NCI-H226 (cell line): Measurements from ENCODE around the gene PSMD12.
"Not testable (repeated sequence)": the region's sequence is repeated elsewhere in the genome, so short reads cannot be mapped to it uniquely, and the experiment has no call there.

Experiments used
- DNase-seq: peaks from one replicate; pipeline ENCODE4 v3.0.0-alpha.2; 2015

Gene PSMD12

DNA sequence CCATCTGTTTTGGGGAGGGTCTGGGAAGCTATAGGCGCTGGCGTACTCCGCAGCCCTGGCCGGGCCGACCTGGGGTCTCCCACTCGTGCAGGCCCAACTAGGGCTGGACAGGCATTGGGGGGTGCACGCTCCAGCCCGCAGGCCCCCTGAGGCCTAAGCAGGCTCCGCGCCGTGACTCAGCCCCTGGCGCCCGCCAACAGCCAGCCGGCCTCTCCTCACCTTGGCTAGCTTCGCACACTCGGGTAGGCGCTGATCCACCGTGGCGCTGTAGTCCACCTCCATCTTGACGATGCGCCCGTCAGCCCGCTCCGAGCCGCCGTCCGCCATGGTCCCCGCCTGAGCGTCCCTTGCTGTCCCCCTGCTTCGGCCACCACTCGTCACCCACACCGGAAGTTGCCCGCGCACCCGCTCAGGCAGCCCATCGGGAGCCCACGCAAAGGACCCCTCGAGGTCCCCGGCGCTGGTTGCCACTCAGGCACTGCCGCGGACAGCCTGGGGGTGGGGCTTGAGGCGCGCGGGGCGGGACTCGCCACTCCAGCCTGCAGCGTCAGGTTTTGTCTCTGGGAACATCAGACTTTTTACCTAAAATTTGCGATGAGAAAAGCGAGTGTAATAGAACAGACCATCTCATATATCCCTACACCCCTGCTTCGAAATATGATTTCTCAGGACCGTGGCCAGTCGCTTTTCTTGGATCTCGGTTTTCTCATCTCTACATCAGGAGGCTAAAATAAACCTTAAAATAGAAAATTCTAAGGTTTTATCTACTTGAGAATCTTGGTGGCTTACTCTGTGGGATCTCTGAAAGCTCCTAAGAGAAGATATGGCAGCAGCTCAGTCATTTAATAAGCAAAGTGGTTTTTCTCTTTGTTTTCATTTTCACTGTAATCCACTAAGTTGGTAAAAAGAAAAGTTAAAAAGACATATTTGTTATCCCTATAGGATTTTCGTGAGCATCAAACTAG, at the start of gene PSMD12:
TSS of gene PSMD12 (minus strand) at position 385 of the 965 bp plus-strand sequence. CDS start at position 327, 58 bp downstream.
- DNase-seq: peak; percentile 76

- no peak for DNase-seq
These were observed 48.9 kb upstream of the PSMD12 start for GRCh38 chr17:67415291-67415690.

DNA sequence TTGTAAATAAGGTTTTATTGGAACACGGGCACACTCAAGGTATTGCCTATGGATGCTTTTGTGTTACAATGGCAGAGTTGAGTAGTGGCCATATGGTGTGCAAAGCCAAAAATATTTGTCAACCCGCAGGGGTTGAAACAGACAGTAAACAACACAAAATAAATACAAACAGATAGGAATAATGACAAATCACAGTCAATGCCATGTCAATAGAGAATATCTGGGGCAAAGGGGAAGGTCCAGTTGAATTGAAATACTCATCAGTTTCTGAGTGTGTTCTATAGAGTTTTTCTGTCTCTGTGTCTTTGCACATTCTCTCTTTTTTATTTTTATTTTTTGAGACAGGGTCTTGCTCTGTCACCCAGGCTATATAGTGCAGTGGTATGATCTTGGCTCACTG, 48.2 kb upstream of the PSMD12 start:
- no peak for DNase-seq

GRCh38 chr17:67414130-67414529, 47.8 kb upstream of the PSMD12 start:
- no peak for DNase-seq

DNA sequence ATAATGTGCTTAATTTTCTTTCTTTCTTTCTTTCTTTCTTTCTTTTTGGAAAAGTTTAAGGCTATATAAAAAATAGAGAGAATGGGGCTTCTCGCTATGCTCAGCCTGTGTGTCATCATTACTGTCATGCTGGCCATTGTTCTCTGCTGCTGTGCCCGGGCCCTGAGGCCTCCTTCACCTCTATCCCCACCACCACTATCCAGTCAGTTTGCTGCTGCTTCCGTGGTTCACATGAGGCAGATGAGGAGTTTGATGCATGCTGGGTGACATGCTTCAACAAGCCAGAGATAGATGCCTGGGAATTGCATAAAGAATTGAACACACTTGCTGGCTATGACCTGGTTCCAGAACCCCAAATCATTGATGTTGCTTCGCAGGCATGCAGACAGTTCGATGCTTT, 47.0 kb upstream of the PSMD12 start:
- no peak for DNase-seq

- DNase-seq: no peak
These were observed 46.6 kb upstream of the PSMD12 start for GRCh38 chr17:67412941-67413340.

DNA sequence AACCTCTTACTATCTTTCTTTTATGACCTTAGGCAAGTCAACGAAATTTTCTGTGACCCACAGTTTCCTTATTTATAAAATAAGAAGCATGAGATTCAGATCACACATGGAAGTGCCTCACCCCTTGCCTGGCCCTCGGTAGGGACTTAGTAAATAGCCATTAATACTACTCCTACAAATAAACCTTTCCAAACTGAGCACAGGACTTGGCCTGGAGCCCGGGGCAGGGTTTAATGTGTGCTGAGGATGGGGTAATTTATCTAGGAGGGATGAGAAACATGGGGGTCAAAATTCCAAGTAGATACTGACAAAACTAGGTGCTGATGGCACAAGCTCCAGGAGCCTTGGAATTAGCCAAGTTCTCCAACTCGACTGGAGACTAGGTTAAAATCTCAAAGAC, 45.7 kb upstream of the PSMD12 start:
- DNase-seq: no peak

DNA sequence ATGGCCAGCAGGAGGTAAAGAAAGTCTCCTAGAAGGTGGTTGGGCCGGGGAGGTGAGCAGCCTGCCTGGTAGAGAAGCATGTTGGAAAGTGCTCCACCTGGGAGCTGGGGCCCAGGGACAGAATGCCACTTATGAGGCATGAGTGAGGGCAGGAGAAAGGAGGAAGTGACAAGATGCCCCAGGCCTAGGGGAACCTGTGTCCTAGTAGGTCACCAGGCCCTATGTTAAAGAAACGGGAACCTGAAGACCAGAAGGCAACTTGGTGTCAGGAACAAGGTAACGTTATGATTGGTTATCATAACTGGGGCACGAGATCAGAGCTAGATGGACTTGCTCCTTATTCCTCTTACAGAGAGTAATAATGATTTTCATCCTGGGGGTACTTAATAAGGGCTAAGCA, 45.0 kb upstream of the PSMD12 start:
- DNase-seq: no peak

- DNase-seq: not testable (repeated sequence)
These were observed 42.1 kb upstream of the PSMD12 start for GRCh38 chr17:67408455-67408830.

GRCh38 chr17:67403483-67403882, 37.1 kb upstream of the PSMD12 start:
- DNase-seq: no peak

DNA sequence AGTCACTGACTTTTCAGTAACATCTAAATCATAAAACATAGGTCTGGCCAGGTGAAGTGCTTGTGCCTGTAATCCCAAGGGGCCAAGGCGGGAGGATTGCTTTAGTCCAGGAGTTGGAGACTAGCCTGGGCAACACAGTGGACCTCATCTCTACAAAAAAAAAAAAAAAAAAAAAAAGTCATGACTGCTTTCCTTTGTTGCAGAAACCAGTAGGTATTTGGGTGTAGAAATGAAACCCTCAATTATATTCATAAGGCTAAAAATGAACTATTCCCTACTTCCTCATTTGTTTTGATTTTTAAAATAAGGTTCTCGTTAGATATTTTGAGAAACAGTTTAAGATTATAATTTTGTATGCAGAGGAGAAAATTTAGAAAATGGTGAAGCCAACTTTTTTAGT, 36.7 kb upstream of the PSMD12 start:
- DNase-seq: no peak

DNA sequence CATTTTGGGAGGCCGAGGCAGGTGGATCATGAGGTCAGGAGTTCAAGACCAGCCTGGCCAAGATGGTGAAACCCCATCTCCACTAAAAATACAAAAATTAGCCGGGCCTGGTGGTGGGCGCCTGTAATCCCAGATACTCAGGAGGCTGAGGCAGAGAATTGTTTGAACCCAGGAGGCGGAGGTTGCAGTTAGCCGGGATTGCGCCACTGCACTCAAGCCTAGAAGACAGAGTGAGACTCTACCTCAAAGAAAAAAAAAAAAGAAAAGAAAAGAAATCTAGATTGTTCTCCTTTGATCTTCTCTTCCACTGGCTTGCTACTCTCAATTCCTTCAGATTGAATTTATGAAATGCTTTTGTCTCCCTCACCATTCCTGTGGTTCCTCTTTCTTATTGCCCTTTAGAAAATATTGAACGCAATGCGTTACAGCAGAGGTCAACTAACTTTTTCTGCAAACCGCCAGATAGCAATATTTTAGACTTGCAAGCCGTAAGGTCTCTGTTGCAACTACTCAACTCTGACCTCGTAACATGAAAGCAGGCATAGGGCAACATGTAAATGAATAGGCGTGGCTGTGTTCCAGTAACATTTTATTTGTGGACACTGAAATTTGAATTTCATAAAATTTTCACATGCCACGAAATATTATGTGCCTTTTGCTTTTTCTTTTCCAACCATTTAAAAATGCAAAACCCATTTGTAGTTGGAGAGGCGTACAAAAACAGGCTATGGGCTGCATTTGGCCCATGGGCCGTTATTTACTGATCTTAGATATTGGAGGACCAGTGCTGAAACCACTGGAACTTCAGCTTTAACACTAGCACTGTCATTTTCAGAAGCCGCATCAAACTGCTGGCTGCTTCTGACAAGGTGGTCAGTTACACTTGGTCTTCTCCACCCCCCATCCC, 35.5 kb upstream of the PSMD12 start:
- no peak for DNase-seq

DNA sequence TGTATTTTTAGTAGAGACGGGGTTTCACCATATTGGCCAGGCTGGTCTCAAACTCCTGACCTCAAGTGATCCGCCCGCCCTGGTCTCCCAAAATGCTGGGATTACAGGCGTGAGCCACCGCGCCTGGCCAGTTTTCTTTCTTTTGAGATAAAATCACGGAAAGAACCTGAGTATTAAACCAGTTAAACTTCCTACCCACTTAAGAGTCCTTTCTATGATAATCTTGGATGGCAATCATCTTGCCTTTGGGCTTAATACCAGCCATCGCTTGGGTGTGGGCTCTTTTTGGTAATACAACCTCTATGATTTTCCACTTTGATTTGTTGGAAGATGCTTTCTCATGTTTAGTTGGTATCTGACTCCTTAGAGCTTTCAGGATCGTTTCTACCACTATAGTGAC, 34.7 kb upstream of the PSMD12 start:
- DNase-seq: no peak

- DNase-seq: no peak
These were observed 33.8 kb upstream of the PSMD12 start for GRCh38 chr17:67400193-67400592.

DNA sequence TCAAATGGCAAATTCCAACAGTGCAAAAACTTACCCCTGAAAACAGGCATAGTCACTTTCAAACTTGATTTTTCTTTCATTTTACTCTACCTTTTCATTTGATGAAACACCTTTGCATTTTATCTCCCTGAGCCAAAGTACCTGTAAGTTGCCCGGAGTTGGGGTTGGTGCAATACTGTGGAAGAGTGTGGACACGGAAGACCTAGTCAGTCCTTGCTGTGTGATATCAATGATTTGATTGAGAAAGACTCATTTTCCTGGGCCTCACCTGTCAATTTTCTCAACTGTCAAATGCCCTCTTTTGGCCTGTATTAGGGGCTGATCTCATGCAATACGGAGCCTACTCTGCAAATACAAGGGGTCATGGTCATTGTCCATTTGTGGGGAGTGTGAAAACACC, 33.3 kb upstream of the PSMD12 start:
- no peak for DNase-seq

DNA sequence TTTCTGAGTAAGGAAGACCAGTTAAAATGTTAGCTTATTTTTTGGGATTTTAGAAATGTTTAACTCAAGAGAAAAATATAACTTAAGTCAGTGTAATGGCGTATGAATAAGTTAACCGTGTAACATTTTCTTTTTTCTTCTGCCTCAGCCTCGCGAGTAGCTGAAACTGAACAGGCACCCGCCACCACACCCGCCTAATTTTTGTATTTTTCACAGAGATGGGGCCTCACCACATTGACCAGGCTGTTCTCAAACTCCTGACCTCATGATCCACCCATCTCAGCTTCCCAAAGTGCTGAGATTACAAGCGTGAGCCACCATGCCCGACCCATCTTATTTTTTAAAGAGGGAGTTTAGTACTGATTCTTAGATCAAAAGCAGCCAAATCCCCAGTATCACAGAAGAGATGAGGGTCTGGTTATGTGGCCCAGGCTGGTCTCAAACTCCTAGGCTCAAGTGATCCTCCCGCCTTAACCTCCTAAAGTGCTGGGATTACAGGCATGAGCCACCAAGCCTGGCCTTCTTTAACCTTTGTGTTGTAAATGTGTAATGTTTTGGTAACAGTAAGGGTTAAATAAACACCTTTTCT, 27.5 kb upstream of the PSMD12 start:
- no peak for DNase-seq

- no peak for DNase-seq
These were observed 25.7 kb upstream of the PSMD12 start for GRCh38 chr17:67392111-67392510.

- peak; percentile 24 for DNase-seq
These were observed 24.4 kb upstream of the PSMD12 start for GRCh38 chr17:67390646-67391361.

DNA sequence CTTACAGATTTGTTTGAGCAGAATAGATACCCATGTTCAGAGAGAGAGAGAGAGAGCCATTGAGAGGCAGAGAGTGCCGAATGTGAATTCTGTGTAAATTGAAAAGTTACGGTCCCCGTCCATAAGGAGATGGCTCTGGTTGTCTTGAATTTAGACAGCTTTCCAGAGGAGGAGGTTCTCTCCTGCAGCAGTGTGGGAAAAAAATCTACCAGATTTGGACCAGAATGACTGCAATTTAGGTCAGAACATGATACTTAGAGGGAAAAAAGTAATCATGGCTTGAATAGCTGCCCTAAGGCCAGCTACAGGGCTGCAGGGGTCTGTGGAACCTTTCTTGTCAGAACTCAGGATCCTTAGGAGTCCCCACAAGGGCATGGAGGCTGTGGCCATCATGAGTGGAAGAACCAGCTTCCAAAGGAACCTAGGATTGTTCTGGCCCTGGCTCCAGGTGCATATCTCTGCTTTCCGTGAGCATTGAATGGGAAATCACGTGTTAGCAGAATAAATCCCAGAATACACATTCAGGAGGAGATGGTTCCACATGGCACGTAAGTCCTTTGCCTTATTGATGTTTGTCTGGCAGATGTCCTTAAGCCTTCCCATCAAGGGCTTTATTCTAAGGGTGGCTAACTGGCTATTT, 23.7 kb upstream of the PSMD12 start:
- DNase-seq: no peak

DNA sequence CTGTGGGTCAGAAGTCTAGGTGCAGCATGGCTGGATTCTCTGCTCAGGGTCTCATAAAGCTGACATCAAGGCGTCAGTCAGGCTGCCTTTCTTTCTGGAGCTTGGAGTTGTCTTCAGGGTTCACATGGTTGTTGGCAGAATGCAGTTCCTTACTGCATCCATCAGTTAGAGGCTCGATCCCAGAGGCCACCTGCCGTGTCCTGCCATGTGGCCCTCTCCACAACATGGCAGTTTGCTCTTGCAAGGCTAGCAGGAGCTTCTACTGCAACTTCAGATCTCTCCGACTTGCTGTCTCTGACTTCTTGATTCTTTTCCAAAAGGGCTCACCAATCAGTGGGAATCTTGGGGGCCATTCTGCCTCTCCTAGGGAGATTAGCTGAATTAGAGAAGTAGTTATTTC, 22.6 kb upstream of the PSMD12 start:
- no peak for DNase-seq

GRCh38 chr17:67388536-67388935, 22.2 kb upstream of the PSMD12 start:
- DNase-seq: not testable (repeated sequence)

DNA sequence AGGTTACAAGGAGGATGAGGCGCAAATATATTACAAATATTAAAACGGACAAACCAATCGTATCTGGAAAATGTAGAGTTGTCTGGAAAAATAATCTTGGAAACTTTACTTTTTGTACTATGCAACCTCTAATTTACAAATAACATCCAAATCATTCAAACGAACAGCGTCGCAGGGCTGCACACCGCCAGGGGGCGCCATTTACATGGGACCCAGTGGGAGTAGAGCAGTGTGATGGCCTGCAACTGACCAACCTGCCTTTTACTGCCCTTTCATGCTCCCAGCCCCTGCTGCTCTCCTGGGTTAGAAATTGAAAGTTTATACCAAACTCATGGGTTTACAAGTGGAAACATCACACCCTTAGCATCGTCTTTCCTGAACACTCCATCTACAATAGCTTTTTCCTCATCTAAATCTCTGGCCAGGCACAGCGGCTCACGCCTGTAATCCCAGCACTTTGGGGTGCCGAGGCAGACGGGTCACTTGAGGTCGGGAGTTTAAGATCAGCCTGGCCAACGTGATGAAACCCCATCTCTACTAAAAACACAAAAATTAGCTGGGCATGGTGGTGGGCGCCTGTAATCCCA, 20.7 kb upstream of the PSMD12 start:
- peak; percentile 51 for DNase-seq
